CD4-positive, CD25-positive, alpha-beta regulatory T cell (primary cell): Measurements from ENCODE around the gene NEGR1. TPM values are rescaled to one million over a fixed set of nuclear protein-coding genes. Genes with fewer than 3 reads are reported as not detected.

Experiments used
- ATAC-seq, 2 donors: fragments of 150-1000 bp; cut with Tn5 transposase; one replicate each; pipeline ENCODE4 v1.10.0; 2021; ENCODE audit warnings: low read depth in 2 of 2, moderate number of reproducible peaks in 2 of 2, moderate library complexity in 1 of 2
- DNase-seq, 3 donors: peaks; one replicate each; pipeline versions ENCODE4 v3.0.0 to v3.0.0-alpha.2; 2012 to 2022; ENCODE audit warnings: mixed read lengths in 1 of 3
- H3K27ac ChIP-seq: one replicate; pipeline ENCODE4 v1.7.0; 2013; ENCODE audit warnings: mild to moderate bottlenecking, low read length; ENCODE audit not compliant: insufficient read depth, poor library complexity, severe bottlenecking
- H3K27me3 ChIP-seq: one replicate; pipeline ENCODE4 v1.7.0; 2013; ENCODE audit warnings: low read length; ENCODE audit not compliant: control insufficient read depth, insufficient read depth
- H3K36me3 ChIP-seq: one replicate; pipeline ENCODE4 v1.7.0; 2013; ENCODE audit warnings: mild to moderate bottlenecking, low read length, moderate library complexity; ENCODE audit not compliant: control insufficient read depth, insufficient read depth
- H3K4me1 ChIP-seq: 2 replicates; pipeline ENCODE4 v1.7.0; 2013; ENCODE audit warnings: mild to moderate bottlenecking, low read length; ENCODE audit not compliant: insufficient read depth, control insufficient read depth, poor library complexity, severe bottlenecking
- H3K4me3 ChIP-seq: one replicate; pipeline ENCODE4 v1.7.0; 2013; ENCODE audit warnings: low read depth, mild to moderate bottlenecking, low read length, moderate library complexity
- H3K9me3 ChIP-seq, 2 experiments: 1 replicate in 1 of 2; 2 replicates in 1 of 2; pipeline ENCODE4 v1.7.0; 2013; ENCODE audit warnings: low read length in 2 of 2, mild to moderate bottlenecking in 1 of 2, moderate library complexity in 1 of 2; ENCODE audit not compliant: control insufficient read depth in 2 of 2
- H3K27ac Mint-ChIP-seq, 3 donors: one replicate each; pipeline ENCODE4 v1.8.0; 2020 to 2022; ENCODE audit warnings: mild to moderate bottlenecking in 3 of 3, mixed read lengths in 3 of 3, moderate library complexity in 2 of 3
- H3K27me3 Mint-ChIP-seq: one replicate; pipeline ENCODE4 v1.8.0; 2022; ENCODE audit warnings: mild to moderate bottlenecking, mixed read lengths
- H3K36me3 Mint-ChIP-seq: one replicate; pipeline ENCODE4 v1.8.0; 2020; ENCODE audit warnings: mixed read lengths
- H3K4me1 Mint-ChIP-seq, 4 donors: one replicate each; pipeline ENCODE4 v1.8.0; 2020 to 2022; ENCODE audit warnings: mixed read lengths in 4 of 4, mild to moderate bottlenecking in 1 of 4
- H3K4me3 Mint-ChIP-seq, 4 donors: one replicate each; pipeline ENCODE4 v1.8.0; 2020 to 2022; ENCODE audit warnings: mild to moderate bottlenecking in 4 of 4, mixed read lengths in 4 of 4, moderate library complexity in 3 of 4
- H3K9me3 Mint-ChIP-seq, 7 donors: one replicate each; pipeline ENCODE4 v1.8.0; 2020 to 2022; ENCODE audit warnings: mixed read lengths in 7 of 7, mild to moderate bottlenecking in 3 of 7, moderate library complexity in 2 of 7
- polyA plus RNA-seq, 4 donors: library from polyadenylated mRNA; unstranded; fragments of 300-500 nt; fragmentation: Illumina TruSeq; gene quantifications; one replicate each; pipeline ENCODE4 v1.2.3, GENCODE V29; 2021
- total RNA-seq: library from RNA; stranded (reverse); gene quantifications from one replicate; pipeline ENCODE4 v1.2.3, GENCODE V29; 2022

NEGR1 gene
- total and polyA plus RNA-seq, 5 donors from 2014 or later: not detected

GRCh38 chr1:72150508-72150907, 131.8 kb downstream of the NEGR1 start:
- Mint-ChIP-seq H3K27me3 (no peaks in the 10 kb centered on the region), H3K36me3 (no peaks in the 10 kb centered on the region), H3K4me1 (no peaks in the 10 kb centered on the region), H3K27ac (no peak overlapping the region), H3K9me3 (peaks cover 0 to 8% (median 4%) of the 10 kb centered on the region in 7 donors), H3K4me3 (no peak overlapping the region)
- no peaks in the 10 kb centered on the region for H3K4me1 ChIP-seq
- no peaks in the 10 kb centered on the region for H3K36me3 ChIP-seq
- no peak overlapping the region for H3K27ac ChIP-seq
- H3K9me3 ChIP-seq: peaks cover 0 to 4% of the 10 kb centered on the region in 2 experiments
- no peak overlapping the region for H3K4me3 ChIP-seq
- H3K27me3 ChIP-seq: no peaks in the 10 kb centered on the region
- no peak for ATAC-seq
- DNase-seq: no peak

GRCh38 chr1:72141875-72142274, 140.5 kb downstream of the NEGR1 start:
- no peak for ATAC-seq
- H3K4me3 ChIP-seq: no peak overlapping the region
- DNase-seq: no peak
- H3K9me3 ChIP-seq: no peaks in the 10 kb centered on the region
- Mint-ChIP-seq H3K9me3 (peaks cover 3 to 9% (median 5%) of the 10 kb centered on the region in 7 donors), H3K4me3 (no peak overlapping the region), H3K27ac (no peak overlapping the region), H3K36me3 (no peaks in the 10 kb centered on the region), H3K4me1 (peaks cover 0 to 5% (median 0%) of the 10 kb centered on the region in 4 donors), H3K27me3 (no peaks in the 10 kb centered on the region)
- H3K36me3 ChIP-seq: no peaks in the 10 kb centered on the region
- H3K27ac ChIP-seq: no peak overlapping the region
- no peaks in the 10 kb centered on the region for H3K4me1 ChIP-seq
- no peaks in the 10 kb centered on the region for H3K27me3 ChIP-seq

GRCh38 chr1:72140222-72140621, 142.1 kb downstream of the NEGR1 start:
- DNase-seq (no peak), ATAC-seq (no peak)
- H3K27me3 ChIP-seq: no peaks in the 10 kb centered on the region
- no peak overlapping the region for H3K4me3 Mint-ChIP-seq
- no peaks in the 10 kb centered on the region for H3K4me1 ChIP-seq
- no peak overlapping the region for H3K27ac ChIP-seq
- peaks cover 4 to 16% (median 9%) of the 10 kb centered on the region in 7 donors for H3K9me3 Mint-ChIP-seq
- no peaks in the 10 kb centered on the region for H3K27me3 Mint-ChIP-seq
- H3K4me3 ChIP-seq: no peak overlapping the region
- no peaks in the 10 kb centered on the region for H3K9me3 ChIP-seq
- no peak overlapping the region for H3K27ac Mint-ChIP-seq
- H3K4me1 Mint-ChIP-seq: peaks cover 0 to 5% (median 0%) of the 10 kb centered on the region in 4 donors
- no peaks in the 10 kb centered on the region for H3K36me3 ChIP-seq
- no peaks in the 10 kb centered on the region for H3K36me3 Mint-ChIP-seq

- H3K27me3 Mint-ChIP-seq: no peaks in the 10 kb centered on the region
- Histone ChIP-seq H3K27me3 (no peaks in the 10 kb centered on the region), H3K27ac (no peak overlapping the region), H3K9me3 (no peaks in the 10 kb centered on the region), H3K4me3 (no peak overlapping the region), H3K36me3 (no peaks in the 10 kb centered on the region), H3K4me1 (no peaks in the 10 kb centered on the region)
- peaks cover 4 to 16% (median 9%) of the 10 kb centered on the region in 7 donors for H3K9me3 Mint-ChIP-seq
- no peak overlapping the region for H3K4me3 Mint-ChIP-seq
- H3K27ac Mint-ChIP-seq: no peak overlapping the region
- no peaks in the 10 kb centered on the region for H3K36me3 Mint-ChIP-seq
- DNase-seq: no peak
- ATAC-seq: no peak
- H3K4me1 Mint-ChIP-seq: peaks cover 0 to 5% (median 0%) of the 10 kb centered on the region in 4 donors
Observed at GRCh38 chr1:72137656-72138055, 144.7 kb downstream of the NEGR1 start.

GRCh38 chr1:72129869-72130268, 152.5 kb downstream of the NEGR1 start:
- no peak overlapping the region for H3K4me3 ChIP-seq
- H3K27ac Mint-ChIP-seq: no peak overlapping the region

GRCh38 chr1:72122099-72122880, 160.0 kb downstream of the NEGR1 start:
- no peak overlapping the region for H3K27ac Mint-ChIP-seq
- H3K4me1 Mint-ChIP-seq: no peaks in the 10 kb centered on the region
- no peaks in the 10 kb centered on the region for H3K4me1 ChIP-seq
- no peaks in the 10 kb centered on the region for H3K36me3 Mint-ChIP-seq
- H3K36me3 ChIP-seq: no peaks in the 10 kb centered on the region
- no peak overlapping the region for H3K27ac ChIP-seq
- no peaks in the 10 kb centered on the region for H3K27me3 ChIP-seq
- DNase-seq (no peak), ATAC-seq (no peak)
- H3K4me3 Mint-ChIP-seq: no peak overlapping the region
- peaks cover 0 to 7% (median 0%) of the 10 kb centered on the region in 7 donors for H3K9me3 Mint-ChIP-seq
- H3K9me3 ChIP-seq: peaks cover 0 to 1% of the 10 kb centered on the region in 2 experiments
- H3K27me3 Mint-ChIP-seq: no peaks in the 10 kb centered on the region
- H3K4me3 ChIP-seq: no peak overlapping the region

More at GRCh38 chr1:72129869-72130268, 152.5 kb downstream of the NEGR1 start:
- no peaks in the 10 kb centered on the region for H3K27me3 Mint-ChIP-seq
- ATAC-seq (no peak), DNase-seq (no peak)
- Histone ChIP-seq H3K27me3 (no peaks in the 10 kb centered on the region), H3K36me3 (no peaks in the 10 kb centered on the region), H3K27ac (no peak overlapping the region), H3K9me3 (no peaks in the 10 kb centered on the region), H3K4me1 (no peaks in the 10 kb centered on the region)
- no peak overlapping the region for H3K4me3 Mint-ChIP-seq
- H3K4me1 Mint-ChIP-seq: no peaks in the 10 kb centered on the region
- H3K9me3 Mint-ChIP-seq: peaks cover 0 to 7% (median 3%) of the 10 kb centered on the region in 7 donors
- H3K36me3 Mint-ChIP-seq: no peaks in the 10 kb centered on the region

GRCh38 chr1:72119491-72119890, 162.8 kb downstream of the NEGR1 start:
- peaks cover 0 to 7% (median 3%) of the 10 kb centered on the region in 7 donors for H3K9me3 Mint-ChIP-seq
- no peak overlapping the region for H3K27ac Mint-ChIP-seq
- H3K4me3 Mint-ChIP-seq: no peak overlapping the region
- Histone ChIP-seq H3K36me3 (no peaks in the 10 kb centered on the region), H3K4me3 (no peak overlapping the region), H3K4me1 (no peaks in the 10 kb centered on the region), H3K27me3 (no peaks in the 10 kb centered on the region), H3K27ac (no peak overlapping the region), H3K9me3 (peaks cover 0 to 1% of the 10 kb centered on the region in 2 experiments)
- no peaks in the 10 kb centered on the region for H3K4me1 Mint-ChIP-seq
- no peaks in the 10 kb centered on the region for H3K27me3 Mint-ChIP-seq
- ATAC-seq: no peak
- DNase-seq: no peak
- no peaks in the 10 kb centered on the region for H3K36me3 Mint-ChIP-seq

- Mint-ChIP-seq H3K27ac (no peak overlapping the region), H3K9me3 (peaks cover 0 to 8% (median 2%) of the 10 kb centered on the region in 7 donors), H3K4me3 (no peak overlapping the region), H3K4me1 (no peaks in the 10 kb centered on the region), H3K36me3 (no peaks in the 10 kb centered on the region), H3K27me3 (no peaks in the 10 kb centered on the region)
- H3K27ac ChIP-seq: no peak overlapping the region
- no peak for ATAC-seq
- no peak for DNase-seq
- no peaks in the 10 kb centered on the region for H3K4me1 ChIP-seq
- H3K4me3 ChIP-seq: no peak overlapping the region
- H3K27me3 ChIP-seq: no peaks in the 10 kb centered on the region
- H3K9me3 ChIP-seq: peaks cover 0 to 1% of the 10 kb centered on the region in 2 experiments
- H3K36me3 ChIP-seq: no peaks in the 10 kb centered on the region
Observed at GRCh38 chr1:72117621-72118020, 164.7 kb downstream of the NEGR1 start.
